ENCODE results near the gene CALML5.

Gene CALML5

GRCh38 chr10:5461914-5462840, 37.2 kb downstream of the CALML5 start:
- DNase-seq (ENCODE audit: low read depth): no peak

- DNase-seq (ENCODE audit: low read depth): no peak
Measured at GRCh38 chr10:5461203-5461588, 38.2 kb downstream of the CALML5 start.

GRCh38 chr10:5460468-5461202, 38.7 kb downstream of the CALML5 start:
- DNase-seq (ENCODE audit: low read depth): no peak

GRCh38 chr10:5458949-5459747, 40.2 kb downstream of the CALML5 start:
- DNase-seq (ENCODE audit: low read depth): no peak

GRCh38 chr10:5458425-5458824, 40.9 kb downstream of the CALML5 start:
- no peak for DNase-seq (ENCODE audit: low read depth)

GRCh38 chr10:5457741-5458140, 41.6 kb downstream of the CALML5 start:
- no peak for DNase-seq (ENCODE audit: low read depth)

- DNase-seq (ENCODE audit: low read depth): no peak
Measured at GRCh38 chr10:5456563-5456962, 42.8 kb downstream of the CALML5 start.

- DNase-seq (ENCODE audit: low read depth): no peak
Measured at GRCh38 chr10:5453749-5454489, 45.5 kb downstream of the CALML5 start.

GRCh38 chr10:5450605-5451384, 48.6 kb downstream of the CALML5 start:
- no peak for DNase-seq (ENCODE audit: low read depth)

GRCh38 chr10:5449823-5450222, 49.5 kb downstream of the CALML5 start:
- DNase-seq (ENCODE audit: low read depth): no peak

- DNase-seq (ENCODE audit: low read depth): no peak
Measured at GRCh38 chr10:5449227-5449626, 50.1 kb downstream of the CALML5 start.

Measured in HS-5 (cell line).